Endothelial cell of umbilical vein (primary cell): ENCODE measurements around the gene NDUFS6. TPM values are rescaled to one million over a fixed set of nuclear protein-coding genes. Genes with fewer than 3 reads are reported as not detected.
A peak's percentile ranks its signal among the peaks of the same experiment; 100 is the strongest.

Experiments
- BruUV-seq: library from RNA; stranded (reverse); fragments of 400-500 nt; replicated peaks from 2 replicates; lab custom pipeline; 2021; lab: Mats Ljungman, UMichigan
- CTCF ChIA-PET: fragments of 300-600, 350-600 bp; sonication (Branson Sonifier 250); formaldehyde crosslinking; loops from one replicate; lab custom pipeline; 2021; ENCODE audit warnings: antibody characterized with exemption, inconsistent platforms; lab: Charles Lee
- POLR2A ChIA-PET: fragments of 300-600, 350-600 bp; sonication (Branson Sonifier 250); formaldehyde crosslinking; loops from one replicate; lab custom pipeline; 2021; ENCODE audit warnings: antibody characterized with exemption, inconsistent platforms; lab: Charles Lee
- DNase-seq: peaks from one replicate; pipeline ENCODE4 v3.0.0-alpha.2; 2011; ENCODE audit warnings: low read depth, low spot score
- FAIRE-seq: peaks from 2 replicates; lab custom pipeline; 2011; peaks lifted over from hg19 to GRCh38; lab: Jason Lieb, UNC
- H2AFZ ChIP-seq: 2 replicates; pipeline ENCODE4 v1.6.0; 2012; ENCODE audit warnings: low read depth, low read length, control low read depth, inconsistent platforms
- H3K27ac ChIP-seq: 2 replicates; pipeline ENCODE4 v1.5.1; 2011; ENCODE audit warnings: low read depth, mild to moderate bottlenecking, control low read depth, low read length, moderate library complexity; ENCODE audit not compliant: insufficient read depth
- H3K27me3 ChIP-seq, 2 experiments: 2 replicates each; pipeline versions ENCODE4 v1.6.0 to v1.6.1; 2011; ENCODE audit warnings: low read length in 2 of 2, mixed read lengths in 1 of 2; ENCODE audit not compliant: control insufficient read depth in 2 of 2, insufficient read depth in 2 of 2
- H3K36me3 ChIP-seq, 2 experiments: 2 replicates in 1 of 2; 3 replicates in 1 of 2; pipeline ENCODE4 v1.5.1; 2011; ENCODE audit warnings: low read length in 2 of 2, mild to moderate bottlenecking in 1 of 2, moderate library complexity in 1 of 2; ENCODE audit not compliant: control insufficient read depth in 2 of 2, insufficient read depth in 2 of 2; ENCODE audit errors: extremely low read depth in 1 of 2
- H3K4me1 ChIP-seq: 3 replicates; pipeline ENCODE4 v1.5.1; 2011; ENCODE audit warnings: mild to moderate bottlenecking, low read length; ENCODE audit not compliant: control insufficient read depth, insufficient read depth; ENCODE audit errors: extremely low read depth
- H3K4me2 ChIP-seq: 2 replicates; pipeline ENCODE4 v1.6.1; 2011; ENCODE audit warnings: low read length, control low read depth, mixed read lengths; ENCODE audit not compliant: insufficient read depth
- H3K4me3 ChIP-seq, 3 experiments: fragments of 200-600 bp in 1 of 3; sonication (generic), shearing (Covaris generic) in 1 of 3; replicated peaks in 1 of 3; 2 replicates each; pipeline ENCODE4 v1.5.1; 2011 to 2016; ENCODE audit warnings: control low read depth in 3 of 3, low read length in 3 of 3, mild to moderate bottlenecking in 2 of 3, inconsistent platforms in 1 of 3, low read depth in 1 of 3, moderate library complexity in 1 of 3; ENCODE audit not compliant: insufficient read depth in 1 of 3
- H3K79me2 ChIP-seq: 2 replicates; pipeline ENCODE4 v1.6.0; 2012; ENCODE audit warnings: low read length, inconsistent platforms; ENCODE audit not compliant: control insufficient read depth, insufficient read depth
- H3K9ac ChIP-seq: replicated peaks from 2 replicates; pipeline ENCODE3; 2011; ENCODE audit warnings: low read length, control low read depth; ENCODE audit not compliant: insufficient read depth; ENCODE audit errors: extremely low read depth
- H3K9me1 ChIP-seq: replicated peaks from 3 replicates; pipeline ENCODE4 v1.6.0; 2011; ENCODE audit warnings: mild to moderate bottlenecking, low read length; ENCODE audit not compliant: control insufficient read depth, insufficient read depth; ENCODE audit errors: extremely low read depth
- H3K9me3 ChIP-seq: replicated peaks from 2 replicates; pipeline ENCODE4 v1.5.1; 2012; ENCODE audit warnings: low read length, inconsistent platforms; ENCODE audit not compliant: control insufficient read depth, insufficient read depth
- H4K20me1 ChIP-seq: replicated peaks from 2 replicates; pipeline ENCODE3; 2011; ENCODE audit warnings: mild to moderate bottlenecking, low read length; ENCODE audit not compliant: control insufficient read depth, insufficient read depth; ENCODE audit errors: extremely low read depth
- CTCF ChIP-seq, 2 donors: IDR thresholded peaks; 1 replicate in 1 of 2; 2 replicates in 1 of 2; pipeline ENCODE4 v1.5.1; 2011; ENCODE audit warnings: low read length in 2 of 2, mild to moderate bottlenecking in 2 of 2, moderate library complexity in 2 of 2, control low read depth in 1 of 2, inconsistent platforms in 1 of 2, low read depth in 1 of 2; ENCODE audit not compliant: insufficient read depth in 1 of 2; ENCODE audit errors: extremely low read depth in 1 of 2
- EZH2 ChIP-seq: IDR thresholded peaks from 2 replicates; pipeline ENCODE4 v1.6.1; 2012; ENCODE audit warnings: borderline replicate concordance, low read depth, mild to moderate bottlenecking, moderate library complexity, low read length, inconsistent platforms; ENCODE audit not compliant: severe bottlenecking
- FOS ChIP-seq: IDR thresholded peaks from 2 replicates; pipeline ENCODE4 v1.6.1; 2011; ENCODE audit warnings: mild to moderate bottlenecking, low read length, moderate library complexity, borderline replicate concordance; ENCODE audit not compliant: insufficient read depth
- GATA2 ChIP-seq: IDR thresholded peaks from 2 replicates; pipeline ENCODE4 v1.7.0; 2011; ENCODE audit warnings: low read depth, mild to moderate bottlenecking, moderate library complexity, mixed read lengths, low read length; ENCODE audit not compliant: insufficient read length, insufficient read depth
- JUN ChIP-seq: IDR thresholded peaks from 2 replicates; pipeline ENCODE4 v1.6.1; 2011; ENCODE audit warnings: borderline replicate concordance, low read depth; ENCODE audit not compliant: insufficient read length, insufficient read depth
- MAX ChIP-seq: IDR thresholded peaks from 2 replicates; pipeline ENCODE4 v1.6.1; 2011; ENCODE audit not compliant: insufficient read depth, insufficient read length
- MYC ChIP-seq: IDR thresholded peaks from one replicate; pipeline ENCODE4 v1.6.1; 2011; ENCODE audit warnings: mild to moderate bottlenecking, low read depth, low read length
- POLR2A ChIP-seq: IDR thresholded peaks from 2 replicates; pipeline ENCODE4 v1.6.1; 2012; ENCODE audit warnings: low read depth, mild to moderate bottlenecking, control low read depth, low read length
- POLR2AphosphoS5 ChIP-seq: IDR thresholded peaks from 2 replicates; pipeline ENCODE4 v1.6.1; 2012; ENCODE audit warnings: low read depth, mild to moderate bottlenecking, control low read depth, low read length, moderate library complexity; ENCODE audit not compliant: insufficient read depth
- dilution Hi-C: fragments of 300-500 bp; cut with MboI; formaldehyde crosslinking; loops from one replicate; pipeline ENCODE4 v1.15.0; 2019; ENCODE audit warnings: low sequenced_read_pairs; ENCODE audit not compliant: extremely low pct_ligation_motif_present
- intact Hi-C: fragments of 100-400 bp; cut with micrococcal nuclease; formaldehyde crosslinking; loops from one replicate; pipeline ENCODE4 v1.10.0; 2022
- polyA plus RNA-seq, 4 experiments: library from polyadenylated mRNA; depleted of rRNA in 3 of 4; stranded (reverse) in 3 of 4; unstranded in 1 of 4; fragments of >200 nt; gene quantifications; 2 replicates each; pipeline versions ENCODE4 v1.2.1 to v1.2.3, GENCODE V29; 2011 to 2012; ENCODE audit warnings: missing spikeins in 1 of 4
- total RNA-seq: library from RNA; stranded (reverse); gene quantifications from 2 replicates; pipeline ENCODE4 v1.2.3, GENCODE V29; 2021

The NDUFS6 gene
- total and polyA plus RNA-seq, 2 donors (not counting 3 experiments of a cell fraction or from before 2014, with no cell fraction given): 42.5 to 127 TPM

- H3K4me2 ChIP-seq: peak overlapping the region; percentile 99
- no peaks in the 10 kb centered on the region for H3K9me3 ChIP-seq
- DNase-seq (peak; percentile 65), FAIRE-seq (peak; percentile 53)
- CTCF ChIA-PET: interaction anchor here (0.9 to 3.9 kb wide), 3 partner anchors 28 to 156 kb away, joined by 3 to 20 read pairs (median 15); no protein-coding TSS in a partner anchor
- intact Hi-C loops: loop anchor here (5.0 kb wide), 1 partner anchor 1188 kb away; the partner anchor contains the start of gene CEP72
- H3K4me1 ChIP-seq: peaks cover 21% of the 10 kb centered on the region
- H3K27me3 ChIP-seq: no peaks in the 10 kb centered on the region
- H2AFZ ChIP-seq: peak overlapping the region; percentile 79
- H3K9me1 ChIP-seq: no peaks in the 10 kb centered on the region
- BruUV-seq: no TSS peak
- H3K4me3 ChIP-seq: peak overlapping the region; percentile 46 to 90 (median 62)
- peaks cover 9 to 33% of the 10 kb centered on the region in 2 experiments for H3K36me3 ChIP-seq
- no peak for TF ChIP-seq JUN
- peak; percentile 49 for TF ChIP-seq MAX
- peak overlapping the region; percentile 70 for H3K27ac ChIP-seq
- H4K20me1 ChIP-seq: no peaks in the 10 kb centered on the region
- peaks cover 74% of the 10 kb centered on the region for H3K79me2 ChIP-seq
- POLR2A ChIA-PET: no interaction called here
- dilution Hi-C loops: no loop called here
- peak overlapping the region; percentile 81 for H3K9ac ChIP-seq
Observed at GRCh38 chr5:1800472-1801221, 560 bp upstream of the NDUFS6 start.

- Histone ChIP-seq H3K4me3 (peak overlapping the region; percentile 46 to 90 (median 62)), H3K27ac (peak overlapping the region; percentile 50), H2AFZ (no peak overlapping the region), H4K20me1 (no peaks in the 10 kb centered on the region), H3K9me3 (no peaks in the 10 kb centered on the region), H3K4me2 (peak overlapping the region; percentile 94), H3K36me3 (peaks cover 9 to 39% of the 10 kb centered on the region in 2 experiments), H3K9ac (peak overlapping the region; percentile 81), H3K4me1 (peaks cover 21% of the 10 kb centered on the region), H3K9me1 (no peaks in the 10 kb centered on the region), H3K79me2 (peaks cover 82% of the 10 kb centered on the region), H3K27me3 (no peaks in the 10 kb centered on the region)
- dilution Hi-C loops (no loop called here), intact Hi-C loops (loop anchor here (5.0 kb wide), 1 partner anchor 1190 kb away; the partner anchor contains the start of gene CEP72)
- ChIA-PET CTCF (interaction anchor here (2.4 to 3.9 kb wide), 2 partner anchors 29 to 38 kb away, joined by 13 to 20 read pairs; no protein-coding TSS in a partner anchor), POLR2A (no interaction called here)
- FAIRE-seq (peak; percentile 73), DNase-seq (no peak)
- TSS peak; percentile 18 for BruUV-seq
- TF ChIP-seq MAX: no peak
- TF ChIP-seq CTCF (IDR thresholded peaks at IDR 0.05; ENCODE audit: extremely low read depth in 1 of 2, insufficient read depth in 1 of 2, low read depth in 1 of 2, low read length in 2 of 2): no peak
- TF ChIP-seq POLR2AphosphoS5: no peak
- no peak for TF ChIP-seq GATA2
- no peak for TF ChIP-seq EZH2
- TF ChIP-seq MYC: no peak
- no peak for TF ChIP-seq POLR2A
- TF ChIP-seq FOS: no peak
- TF ChIP-seq JUN: no peak
Observed at GRCh38 chr5:1801967-1802295, 724 bp downstream of the NDUFS6 start.
